HK-2 (cell line): Measurements from ENCODE around the gene MPC2.
"Not testable (repeated sequence)": the region's sequence is repeated elsewhere in the genome, so short reads cannot be mapped to it uniquely, and the experiment has no call there.

Experiments used
- DNase-seq: peaks from one replicate; pipeline ENCODE4 v3.0.0-alpha.2; 2018; ENCODE audit not compliant: unreplicated experiment

MPC2 gene

GRCh38 chr1:167934426-167935215 lies 2.3 kb downstream of the MPC2 start:
- DNase-seq: no peak

GRCh38 chr1:167933788-167934187 lies 3.1 kb downstream of the MPC2 start:
- no peak for DNase-seq

DNA sequence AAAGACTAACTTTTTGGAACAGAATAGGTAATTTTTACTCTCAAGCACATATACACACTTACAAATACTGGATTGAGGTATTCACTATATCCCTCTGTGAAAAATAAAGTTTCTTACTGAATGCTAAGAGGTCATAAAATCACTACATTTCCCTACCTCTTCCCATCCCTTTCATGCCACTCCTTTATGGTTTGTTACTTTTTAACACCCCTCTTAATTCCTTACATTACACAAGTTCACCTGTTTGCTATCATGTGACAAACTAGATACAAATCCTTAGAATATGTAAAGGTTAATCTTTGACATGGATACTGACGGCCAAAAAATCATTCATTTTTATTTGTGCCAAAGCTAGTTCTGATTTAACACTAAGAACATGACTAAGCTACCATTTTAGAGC lies 7.1 kb downstream of the MPC2 start:
- DNase-seq: no peak

DNA sequence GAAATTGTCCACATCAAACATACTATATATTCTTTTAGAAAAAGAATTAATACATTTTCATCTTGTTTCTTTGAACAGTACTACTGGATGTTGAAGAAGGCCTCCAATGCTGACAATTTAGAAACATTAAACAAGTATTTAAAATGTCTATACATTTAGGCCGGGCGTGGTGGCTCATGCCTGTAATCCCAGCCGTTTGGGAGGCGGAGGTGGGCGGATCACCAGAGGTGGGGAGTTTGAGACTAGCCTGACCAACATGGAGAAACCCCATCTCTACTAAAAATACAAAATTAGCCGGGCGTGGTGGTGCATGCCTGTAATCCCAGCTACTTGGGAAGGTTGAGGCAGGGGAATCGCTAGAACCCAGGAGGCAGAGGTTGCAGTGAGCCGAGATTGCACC lies 8.0 kb downstream of the MPC2 start:
- not testable (repeated sequence) for DNase-seq

GRCh38 chr1:167928457-167928852 lies 8.4 kb downstream of the MPC2 start:
- DNase-seq: no peak

- no peak for DNase-seq
These were observed 9.7 kb downstream of the MPC2 start for GRCh38 chr1:167927046-167927754.

DNA sequence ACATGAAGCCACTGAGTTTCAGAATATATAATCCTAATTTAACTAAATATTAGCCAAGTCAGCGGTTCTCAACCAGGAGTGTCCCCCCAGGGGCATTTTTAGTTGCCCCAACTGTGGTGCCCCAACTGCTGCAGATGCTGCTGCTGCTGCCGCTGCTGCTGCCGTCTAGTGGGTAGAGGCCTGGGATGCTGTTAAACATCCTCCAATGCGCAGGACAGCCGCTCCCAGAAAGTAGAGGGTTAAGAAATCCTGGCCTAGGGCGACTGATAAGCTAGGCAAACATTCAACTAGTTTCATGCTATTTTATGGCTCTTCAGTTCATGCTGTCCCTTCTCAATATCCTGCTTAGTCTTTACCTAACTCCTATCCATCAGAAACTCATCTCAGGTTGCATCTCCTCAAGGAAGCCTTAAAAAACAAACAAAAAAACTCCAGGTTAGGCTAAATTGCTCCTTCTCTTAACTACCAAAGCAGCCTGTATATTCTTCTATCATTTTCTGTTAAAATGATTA lies 10.3 kb downstream of the MPC2 start:
- DNase-seq: peak; percentile 27

GRCh38 chr1:167924543-167925231 lies 12.2 kb downstream of the MPC2 start:
- DNase-seq: no peak

DNA sequence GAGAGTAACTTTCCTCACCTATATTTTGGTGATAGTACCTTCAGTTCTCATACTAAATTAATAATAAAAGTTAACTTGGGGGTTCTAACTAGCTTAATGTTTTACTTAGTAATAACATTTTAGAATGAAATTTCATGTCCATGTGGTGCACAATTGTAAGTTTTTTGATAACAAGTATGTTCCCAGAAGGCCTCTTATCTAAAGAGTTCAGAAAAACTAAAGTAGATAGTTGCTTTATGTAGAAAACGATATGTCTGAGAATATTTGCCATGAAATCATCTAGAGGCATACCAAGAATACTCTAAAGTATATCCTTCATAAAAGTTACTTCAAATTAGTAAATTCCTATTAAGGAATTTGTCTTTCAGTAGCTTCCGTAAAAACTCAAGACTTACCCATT lies 12.8 kb downstream of the MPC2 start:
- DNase-seq: no peak

DNA sequence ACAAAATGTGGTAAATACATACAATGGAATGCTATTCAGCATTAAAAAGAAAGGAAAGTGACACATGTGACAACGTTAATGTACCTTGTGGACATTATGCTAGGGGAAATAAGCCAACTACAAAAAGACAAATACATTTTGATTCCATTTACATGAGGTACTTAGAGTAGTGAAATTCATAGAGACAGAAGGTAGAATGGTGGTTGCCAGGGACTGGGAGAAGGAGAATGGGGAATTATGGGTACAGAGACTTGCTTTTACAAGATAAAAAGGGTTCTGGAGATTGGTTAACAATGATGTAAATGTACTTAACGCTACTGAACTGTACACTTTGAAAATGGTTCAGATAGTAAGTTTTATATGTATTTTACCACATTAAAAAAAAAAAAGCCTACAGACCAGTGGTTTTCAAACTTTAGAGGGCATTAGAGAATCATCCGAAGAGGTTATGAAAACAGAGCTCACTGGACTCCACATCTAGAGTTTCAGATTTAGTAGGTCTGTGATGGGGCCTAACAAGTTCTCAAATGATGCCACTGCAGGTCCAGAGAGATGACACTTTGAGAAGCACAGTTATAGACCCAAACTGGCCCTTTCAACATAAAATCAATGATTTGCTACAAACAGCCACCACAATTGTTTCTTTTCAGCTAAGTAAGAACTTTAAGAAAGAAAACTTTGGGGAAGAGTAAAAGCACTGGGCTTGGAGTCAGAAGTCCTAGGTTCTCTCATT lies 13.4 kb downstream of the MPC2 start:
- DNase-seq: no peak

DNA sequence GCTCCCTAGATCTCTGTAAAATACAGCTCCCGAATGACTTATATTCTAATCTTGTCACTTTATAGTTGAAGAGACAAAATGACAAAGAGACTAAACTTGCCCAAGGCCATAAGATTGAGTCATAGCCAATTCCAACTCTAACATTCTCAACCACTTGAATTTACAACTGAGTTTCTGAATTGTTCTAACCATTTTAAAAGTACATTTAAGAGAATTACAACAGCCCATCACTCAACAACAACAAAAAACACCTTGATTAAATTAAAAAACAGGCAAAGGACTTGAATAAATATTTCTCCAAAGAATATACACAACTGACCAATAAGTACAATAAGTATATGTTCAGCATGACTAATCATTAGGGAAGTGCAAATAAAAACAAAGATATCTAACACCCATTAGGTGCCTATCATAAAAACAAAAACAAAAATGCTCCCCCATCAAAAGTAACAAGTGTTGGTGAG lies 14.2 kb downstream of the MPC2 start:
- no peak for DNase-seq

- no peak for DNase-seq
These were observed 14.8 kb downstream of the MPC2 start for GRCh38 chr1:167922023-167922422.

DNA sequence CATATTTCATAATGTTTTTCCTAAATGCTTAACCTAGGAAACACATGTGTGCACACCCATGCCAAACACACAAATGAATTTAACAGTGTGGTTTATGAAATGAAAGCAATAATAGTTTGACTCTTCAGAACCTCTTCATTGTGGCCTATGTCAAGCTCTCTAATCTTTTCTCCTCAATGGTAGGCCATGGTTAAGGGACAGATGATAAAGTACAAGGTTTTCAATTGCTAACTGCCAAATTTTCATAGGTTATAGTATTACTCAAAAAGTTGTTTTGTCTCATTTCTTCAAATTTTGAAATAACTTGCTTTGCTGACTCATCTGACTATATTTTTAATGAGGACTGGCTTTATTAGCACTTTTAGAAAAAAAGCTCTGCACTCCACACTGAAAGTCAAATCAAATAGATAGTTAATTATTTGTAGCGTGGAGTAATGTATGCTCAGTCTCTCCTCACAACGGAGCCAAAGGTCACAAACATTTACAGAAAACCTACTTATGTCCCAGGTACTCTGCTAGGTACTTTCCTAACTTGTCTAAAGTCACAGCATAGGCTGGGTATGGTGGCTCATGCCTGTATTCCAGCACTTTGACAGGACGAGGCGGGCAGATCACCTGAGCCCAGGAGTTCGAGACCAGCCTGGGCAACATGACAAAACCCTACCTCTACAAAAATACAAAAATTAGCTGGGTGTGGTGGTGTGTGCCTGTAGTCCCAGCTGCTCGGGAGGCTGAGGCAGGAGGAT lies 19.9 kb downstream of the MPC2 start:
- no peak for DNase-seq

- DNase-seq: no peak
These were observed 21.3 kb downstream of the MPC2 start for GRCh38 chr1:167915569-167915968.

- no peak for DNase-seq
These were observed 22.9 kb downstream of the MPC2 start, which contains the start of gene ADCY10 for GRCh38 chr1:167913895-167914496. Gene ADCY10, minus strand, starts transcription at chr1:167914134. Its CDS starts 8,994 bp downstream, at chr1:167905140.

GRCh38 chr1:167912294-167912693 lies 24.6 kb downstream of the MPC2 start:
- DNase-seq: no peak

DNA sequence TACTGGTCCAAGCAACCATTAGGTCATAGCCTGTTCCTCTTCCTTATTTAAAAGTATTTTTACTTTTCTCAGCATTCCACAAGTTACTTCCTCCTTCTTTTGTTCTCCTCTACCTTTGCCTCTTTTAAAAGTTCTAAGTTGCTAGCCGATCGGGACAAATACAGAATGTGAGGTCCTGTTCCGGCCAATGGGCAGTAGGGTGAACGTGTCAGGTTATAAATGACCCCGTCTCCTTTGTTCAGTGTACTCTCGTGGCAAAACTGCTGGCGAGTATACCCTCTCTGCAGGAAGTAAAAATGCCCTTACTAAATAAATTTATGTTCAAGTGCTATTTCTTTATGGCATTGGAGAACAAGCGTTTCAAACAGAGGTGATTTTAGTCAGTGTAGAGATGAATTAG lies 25.5 kb downstream of the MPC2 start:
- no peak for DNase-seq

- no peak for DNase-seq
These were observed 26.3 kb downstream of the MPC2 start for GRCh38 chr1:167910530-167910929.

DNA sequence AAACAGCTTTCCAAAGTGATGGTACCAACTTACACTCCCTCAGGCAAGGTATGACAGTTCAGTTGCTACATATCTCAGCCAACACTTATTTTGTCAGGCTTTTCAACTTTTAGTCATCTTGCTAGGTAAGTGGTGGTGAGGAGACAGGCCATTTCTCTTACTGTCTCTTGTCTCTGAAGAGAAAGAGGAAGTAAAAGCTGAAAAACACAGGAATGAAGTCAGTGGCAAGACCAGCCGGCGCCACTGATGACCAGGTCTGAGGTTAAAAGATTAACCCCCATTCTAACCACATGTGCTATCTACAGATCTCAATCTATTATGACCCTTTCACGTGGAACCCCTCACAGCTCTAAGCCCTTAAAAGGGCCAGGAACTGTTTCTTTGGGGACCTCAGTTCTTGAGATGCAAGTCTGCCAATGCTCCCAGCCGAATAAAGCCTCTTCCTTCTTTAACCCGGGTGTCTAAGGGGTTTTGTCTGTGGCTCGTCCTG lies 27.1 kb downstream of the MPC2 start:
- DNase-seq: no peak

GRCh38 chr1:167905671-167906070 lies 31.2 kb downstream of the MPC2 start:
- DNase-seq: no peak
